Measurements from ENCODE around the gene AHDC1. TPM values are rescaled to one million over a fixed set of nuclear protein-coding genes. Genes with fewer than 3 reads are reported as not detected.

AHDC1 gene
- total and polyA plus RNA-seq, 2 of the 13 experiments (the other 11 are each of a cell fraction or from before 2014, with no cell fraction given): 1.0 to 2.7 TPM

- TF ChIP-seq ZFP91 (CRISPR knock-in tag; IDR thresholded peaks at IDR 0.05; ENCODE audit: borderline replicate concordance) (peak; percentile 1; the same call in 1 of the 2 replicates), SMC3 (IDR thresholded peaks at IDR 0.05; ENCODE audit: low read length) (no peak), SIX4 (CRISPR knock-in tag; IDR thresholded peaks at IDR 0.05) (no peak), NR2F1 (CRISPR knock-in tag; IDR thresholded peaks at IDR 0.05) (0 out of 4 replicates have a peak, but pooled peaks of 1 of the 2 experiments have one; percentile 40), ZBTB25 (CRISPR knock-in tag; IDR thresholded peaks at IDR 0.05) (no peak), TSC22D2 (CRISPR knock-in tag; IDR thresholded peaks at IDR 0.05; ENCODE audit: borderline replicate concordance) (no peak), SP2 (CRISPR knock-in tag; IDR thresholded peaks at IDR 0.05) (no peak), HOXA7 (CRISPR knock-in tag; IDR thresholded peaks at IDR 0.05) (no peak), MTA1 (CRISPR knock-in tag; IDR thresholded peaks at IDR 0.05; ENCODE audit: borderline replicate concordance) (no peak), MIER3 (CRISPR knock-in tag; IDR thresholded peaks at IDR 0.05; ENCODE audit: borderline replicate concordance) (no peak), CCDC6 (CRISPR knock-in tag; IDR thresholded peaks at IDR 0.05) (no peak), HDAC6 (IDR thresholded peaks at IDR 0.05; ENCODE audit: low read depth, low read length) (no peak), KMT2A (CRISPR knock-in tag; IDR thresholded peaks at IDR 0.05) (no peak), RBM22 (optimal IDR thresholded peaks at IDR 0.05; ENCODE audit: low read length) (no peak), NR2F6 (IDR thresholded peaks at IDR 0.05) (peak; percentile 58), NR2F6 (CRISPR knock-in tag; IDR thresholded peaks at IDR 0.05) (peak; percentile 59; the same call in 1 of the 2 replicates), KAT2B (IDR thresholded peaks at IDR 0.05; ENCODE audit: borderline replicate concordance, low read depth, low read length) (no peak), ZBTB20 (CRISPR knock-in tag; IDR thresholded peaks at IDR 0.05; ENCODE audit: borderline replicate concordance, low read depth) (no peak), SATB2 (CRISPR knock-in tag; IDR thresholded peaks at IDR 0.05) (no peak), CREB3 (CRISPR knock-in tag; IDR thresholded peaks at IDR 0.05) (no peak)
- TF ChIP-seq, protein P1, sequence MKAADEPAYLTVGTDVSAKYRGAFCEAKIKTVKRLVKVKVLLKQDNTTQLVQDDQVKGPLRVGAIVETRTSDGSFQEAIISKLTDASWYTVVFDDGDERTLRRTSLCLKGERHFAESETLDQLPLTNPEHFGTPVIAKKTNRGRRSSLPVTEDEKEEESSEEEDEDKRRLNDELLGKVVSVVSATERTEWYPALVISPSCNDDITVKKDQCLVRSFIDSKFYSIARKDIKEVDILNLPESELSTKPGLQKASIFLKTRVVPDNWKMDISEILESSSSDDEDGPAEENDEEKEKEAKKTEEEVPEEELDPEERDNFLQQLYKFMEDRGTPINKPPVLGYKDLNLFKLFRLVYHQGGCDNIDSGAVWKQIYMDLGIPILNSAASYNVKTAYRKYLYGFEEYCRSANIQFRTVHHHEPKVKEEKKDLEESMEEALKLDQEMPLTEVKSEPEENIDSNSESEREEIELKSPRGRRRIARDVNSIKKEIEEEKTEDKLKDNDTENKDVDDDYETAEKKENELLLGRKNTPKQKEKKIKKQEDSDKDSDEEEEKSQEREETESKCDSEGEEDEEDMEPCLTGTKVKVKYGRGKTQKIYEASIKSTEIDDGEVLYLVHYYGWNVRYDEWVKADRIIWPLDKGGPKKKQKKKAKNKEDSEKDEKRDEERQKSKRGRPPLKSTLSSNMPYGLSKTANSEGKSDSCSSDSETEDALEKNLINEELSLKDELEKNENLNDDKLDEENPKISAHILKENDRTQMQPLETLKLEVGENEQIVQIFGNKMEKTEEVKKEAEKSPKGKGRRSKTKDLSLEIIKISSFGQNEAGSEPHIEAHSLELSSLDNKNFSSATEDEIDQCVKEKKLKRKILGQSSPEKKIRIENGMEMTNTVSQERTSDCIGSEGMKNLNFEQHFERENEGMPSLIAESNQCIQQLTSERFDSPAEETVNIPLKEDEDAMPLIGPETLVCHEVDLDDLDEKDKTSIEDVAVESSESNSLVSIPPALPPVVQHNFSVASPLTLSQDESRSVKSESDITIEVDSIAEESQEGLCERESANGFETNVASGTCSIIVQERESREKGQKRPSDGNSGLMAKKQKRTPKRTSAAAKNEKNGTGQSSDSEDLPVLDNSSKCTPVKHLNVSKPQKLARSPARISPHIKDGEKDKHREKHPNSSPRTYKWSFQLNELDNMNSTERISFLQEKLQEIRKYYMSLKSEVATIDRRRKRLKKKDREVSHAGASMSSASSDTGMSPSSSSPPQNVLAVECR (CRISPR knock-in tag; IDR thresholded peaks at IDR 0.05; ENCODE audit: borderline replicate concordance): no peak
Measured at GRCh38 chr1:27572019-27572678, 31.8 kb downstream of the AHDC1 start (continued).

Measured in HepG2 (cell line).